ENCODE results near the gene NTNG2.
A peak's percentile ranks its signal among the peaks of the same experiment; 100 is the strongest.

Gene NTNG2

DNA sequence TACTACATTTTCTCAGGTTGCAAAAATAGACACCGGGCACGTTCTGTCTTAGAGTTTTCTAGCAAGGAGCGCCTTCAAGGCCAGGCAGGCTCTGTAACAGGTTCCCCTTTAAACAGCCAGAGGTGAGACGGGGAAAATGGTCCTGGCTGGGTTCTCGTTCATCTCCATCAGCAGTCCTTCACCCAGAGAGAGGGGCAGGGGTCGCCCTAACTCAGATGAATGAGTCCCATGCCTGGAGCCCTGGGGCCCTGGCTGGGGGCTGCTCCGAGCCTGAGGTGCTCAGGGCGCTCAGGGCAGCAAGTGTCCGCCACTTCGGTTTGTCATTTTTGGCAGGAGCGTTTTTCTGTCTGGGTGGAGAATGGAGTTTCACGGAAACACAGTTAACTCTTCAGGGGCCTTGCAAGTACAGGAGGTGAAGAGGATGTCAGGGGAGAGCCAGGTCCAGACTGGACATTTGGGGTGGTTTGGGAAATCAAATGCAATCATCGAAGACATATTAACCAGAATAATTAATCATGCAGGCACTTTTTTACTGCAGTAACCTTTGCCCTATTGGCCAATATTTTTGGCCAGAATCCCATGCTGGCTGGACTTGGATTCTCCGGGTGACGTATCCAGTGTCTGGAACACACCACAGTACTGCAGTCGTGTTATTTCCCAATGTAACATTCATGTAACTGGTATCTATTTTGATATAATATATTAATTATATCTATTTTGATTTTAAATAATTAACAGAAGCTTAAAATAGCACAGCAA lies 2.9 kb downstream of the NTNG2 start:
- no peaks in the 10 kb centered on the region for H3K9me3 ChIP-seq (ENCODE audit: low read length)
- H4K20me1 ChIP-seq (ENCODE audit: insufficient read depth, low read length) = no peaks in the 10 kb centered on the region
- H3K4me1 ChIP-seq (ENCODE audit: insufficient read depth, low read length, severe bottlenecking) = peaks cover 7% of the 10 kb centered on the region
- H3K4me3 ChIP-seq (ENCODE audit: low read depth, low read length, poor library complexity, severe bottlenecking) = no peak overlapping the region
- no peaks in the 10 kb centered on the region for H3F3A ChIP-seq (ENCODE audit: insufficient read depth, low read length)
- H2AFZ ChIP-seq (ENCODE audit: low read length) = no peak overlapping the region
- H3K27me3 ChIP-seq (ENCODE audit: insufficient read depth, low read length) = peaks cover 7% of the 10 kb centered on the region; the same call in 1 of the 2 replicates
- no peak overlapping the region for H3K27ac ChIP-seq (ENCODE audit: low read depth, low read length, poor library complexity, severe bottlenecking)
- no peak overlapping the region for H3K4me2 ChIP-seq (ENCODE audit: low read length)
- no peaks in the 10 kb centered on the region for H3K79me2 ChIP-seq (ENCODE audit: insufficient read depth, low read length)
- H3K36me3 ChIP-seq (ENCODE audit: insufficient read depth, low read length) = no peaks in the 10 kb centered on the region
- no peak overlapping the region for H3K9ac ChIP-seq (ENCODE audit: low read length)
- TF ChIP-seq EZH2 (IDR thresholded peaks at IDR 0.05; ENCODE audit: borderline replicate concordance, low read length) = no peak
- TF ChIP-seq, protein P1, sequence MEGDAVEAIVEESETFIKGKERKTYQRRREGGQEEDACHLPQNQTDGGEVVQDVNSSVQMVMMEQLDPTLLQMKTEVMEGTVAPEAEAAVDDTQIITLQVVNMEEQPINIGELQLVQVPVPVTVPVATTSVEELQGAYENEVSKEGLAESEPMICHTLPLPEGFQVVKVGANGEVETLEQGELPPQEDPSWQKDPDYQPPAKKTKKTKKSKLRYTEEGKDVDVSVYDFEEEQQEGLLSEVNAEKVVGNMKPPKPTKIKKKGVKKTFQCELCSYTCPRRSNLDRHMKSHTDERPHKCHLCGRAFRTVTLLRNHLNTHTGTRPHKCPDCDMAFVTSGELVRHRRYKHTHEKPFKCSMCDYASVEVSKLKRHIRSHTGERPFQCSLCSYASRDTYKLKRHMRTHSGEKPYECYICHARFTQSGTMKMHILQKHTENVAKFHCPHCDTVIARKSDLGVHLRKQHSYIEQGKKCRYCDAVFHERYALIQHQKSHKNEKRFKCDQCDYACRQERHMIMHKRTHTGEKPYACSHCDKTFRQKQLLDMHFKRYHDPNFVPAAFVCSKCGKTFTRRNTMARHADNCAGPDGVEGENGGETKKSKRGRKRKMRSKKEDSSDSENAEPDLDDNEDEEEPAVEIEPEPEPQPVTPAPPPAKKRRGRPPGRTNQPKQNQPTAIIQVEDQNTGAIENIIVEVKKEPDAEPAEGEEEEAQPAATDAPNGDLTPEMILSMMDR (IDR thresholded peaks at IDR 0.05; ENCODE audit: low read length) = no peak
- H3K9me2 ChIP-seq (ENCODE audit: low read depth, low read length) = no peaks in the 10 kb centered on the region

DNA sequence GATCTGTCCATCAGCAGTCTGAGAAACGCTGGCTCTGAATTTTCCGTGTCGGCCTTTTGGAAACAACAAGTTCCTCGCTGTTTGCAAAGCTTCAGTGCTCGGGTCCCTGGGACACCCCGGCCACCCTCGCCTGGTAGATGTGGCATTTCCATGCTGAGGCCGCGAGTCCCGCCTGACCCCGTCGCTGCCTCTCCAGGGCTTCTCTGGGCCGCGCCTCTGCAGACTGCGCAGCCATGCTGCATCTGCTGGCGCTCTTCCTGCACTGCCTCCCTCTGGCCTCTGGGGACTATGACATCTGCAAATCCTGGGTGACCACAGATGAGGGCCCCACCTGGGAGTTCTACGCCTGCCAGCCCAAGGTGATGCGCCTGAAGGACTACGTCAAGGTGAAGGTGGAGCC lies 4.7 kb downstream of the NTNG2 start:
- Histone ChIP-seq H3K4me3 (ENCODE audit: low read depth, low read length, poor library complexity, severe bottlenecking) (no peak overlapping the region), H3K9me2 (ENCODE audit: low read depth, low read length) (no peaks in the 10 kb centered on the region), H3K27me3 (ENCODE audit: insufficient read depth, low read length) (peaks cover 7% of the 10 kb centered on the region; the same call in 1 of the 2 replicates), H3K4me2 (ENCODE audit: low read length) (no peak overlapping the region), H4K20me1 (ENCODE audit: insufficient read depth, low read length) (no peaks in the 10 kb centered on the region), H2AFZ (ENCODE audit: low read length) (no peak overlapping the region), H3K79me2 (ENCODE audit: insufficient read depth, low read length) (no peaks in the 10 kb centered on the region), H3K4me1 (ENCODE audit: insufficient read depth, low read length, severe bottlenecking) (peaks cover 7% of the 10 kb centered on the region), H3K27ac (ENCODE audit: low read depth, low read length, poor library complexity, severe bottlenecking) (no peak overlapping the region), H3K36me3 (ENCODE audit: insufficient read depth, low read length) (no peaks in the 10 kb centered on the region), H3K9me3 (ENCODE audit: low read length) (no peaks in the 10 kb centered on the region), H3K9ac (ENCODE audit: low read length) (no peak overlapping the region), H3F3A (ENCODE audit: insufficient read depth, low read length) (no peaks in the 10 kb centered on the region)
- TF ChIP-seq, protein P1 (IDR thresholded peaks at IDR 0.05; ENCODE audit: low read length) = peak; percentile 32
- no peak for TF ChIP-seq EZH2 (IDR thresholded peaks at IDR 0.05; ENCODE audit: borderline replicate concordance, low read length)

DNA sequence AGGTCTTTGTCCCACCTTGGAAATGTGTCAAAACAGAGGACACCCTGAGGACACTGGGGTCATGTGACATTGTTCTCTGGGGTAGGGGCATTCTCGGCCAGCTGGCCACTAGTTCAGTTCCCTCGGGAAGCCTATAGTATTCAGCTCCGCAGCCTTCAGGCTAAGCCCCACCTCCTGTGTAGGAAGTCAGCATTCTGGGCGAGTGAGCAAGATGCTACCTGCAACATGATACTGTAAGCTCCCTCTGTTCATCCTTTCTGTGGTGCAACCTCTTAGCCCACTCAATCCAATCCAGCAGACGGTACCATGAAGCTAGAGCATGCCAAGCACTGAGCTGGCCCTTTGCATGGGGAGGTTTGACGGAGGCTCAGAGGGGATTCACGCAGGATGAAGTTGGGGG lies 5.3 kb downstream of the NTNG2 start:
- no peak for TF ChIP-seq EZH2 (IDR thresholded peaks at IDR 0.05; ENCODE audit: borderline replicate concordance, low read length)
- TF ChIP-seq, protein P1 (IDR thresholded peaks at IDR 0.05; ENCODE audit: low read length) = no peak
- no peak overlapping the region for H3K27ac ChIP-seq (ENCODE audit: low read depth, low read length, poor library complexity, severe bottlenecking)
- no peaks in the 10 kb centered on the region for H4K20me1 ChIP-seq (ENCODE audit: insufficient read depth, low read length)
- peaks cover 7% of the 10 kb centered on the region; the same call in 1 of the 2 replicates for H3K27me3 ChIP-seq (ENCODE audit: insufficient read depth, low read length)
- H3K9me2 ChIP-seq (ENCODE audit: low read depth, low read length) = no peaks in the 10 kb centered on the region
- no peaks in the 10 kb centered on the region for H3K9me3 ChIP-seq (ENCODE audit: low read length)
- peaks cover 5% of the 10 kb centered on the region for H3K4me1 ChIP-seq (ENCODE audit: insufficient read depth, low read length, severe bottlenecking)
- no peak overlapping the region for H3K4me2 ChIP-seq (ENCODE audit: low read length)
- H3F3A ChIP-seq (ENCODE audit: insufficient read depth, low read length) = no peaks in the 10 kb centered on the region
- no peak overlapping the region for H3K9ac ChIP-seq (ENCODE audit: low read length)
- H2AFZ ChIP-seq (ENCODE audit: low read length) = no peak overlapping the region
- no peaks in the 10 kb centered on the region for H3K36me3 ChIP-seq (ENCODE audit: insufficient read depth, low read length)
- H3K4me3 ChIP-seq (ENCODE audit: low read depth, low read length, poor library complexity, severe bottlenecking) = no peak overlapping the region
- no peaks in the 10 kb centered on the region for H3K79me2 ChIP-seq (ENCODE audit: insufficient read depth, low read length)

Data from OCI-LY1 (cell line).